ENCODE data around the gene ZBTB16. TPM values are rescaled to one million over a fixed set of nuclear protein-coding genes. Genes with fewer than 3 reads are reported as not detected.

ZBTB16 gene
- total RNA-seq, 1 experiment from 2014 or later: 0.44 TPM

DNA sequence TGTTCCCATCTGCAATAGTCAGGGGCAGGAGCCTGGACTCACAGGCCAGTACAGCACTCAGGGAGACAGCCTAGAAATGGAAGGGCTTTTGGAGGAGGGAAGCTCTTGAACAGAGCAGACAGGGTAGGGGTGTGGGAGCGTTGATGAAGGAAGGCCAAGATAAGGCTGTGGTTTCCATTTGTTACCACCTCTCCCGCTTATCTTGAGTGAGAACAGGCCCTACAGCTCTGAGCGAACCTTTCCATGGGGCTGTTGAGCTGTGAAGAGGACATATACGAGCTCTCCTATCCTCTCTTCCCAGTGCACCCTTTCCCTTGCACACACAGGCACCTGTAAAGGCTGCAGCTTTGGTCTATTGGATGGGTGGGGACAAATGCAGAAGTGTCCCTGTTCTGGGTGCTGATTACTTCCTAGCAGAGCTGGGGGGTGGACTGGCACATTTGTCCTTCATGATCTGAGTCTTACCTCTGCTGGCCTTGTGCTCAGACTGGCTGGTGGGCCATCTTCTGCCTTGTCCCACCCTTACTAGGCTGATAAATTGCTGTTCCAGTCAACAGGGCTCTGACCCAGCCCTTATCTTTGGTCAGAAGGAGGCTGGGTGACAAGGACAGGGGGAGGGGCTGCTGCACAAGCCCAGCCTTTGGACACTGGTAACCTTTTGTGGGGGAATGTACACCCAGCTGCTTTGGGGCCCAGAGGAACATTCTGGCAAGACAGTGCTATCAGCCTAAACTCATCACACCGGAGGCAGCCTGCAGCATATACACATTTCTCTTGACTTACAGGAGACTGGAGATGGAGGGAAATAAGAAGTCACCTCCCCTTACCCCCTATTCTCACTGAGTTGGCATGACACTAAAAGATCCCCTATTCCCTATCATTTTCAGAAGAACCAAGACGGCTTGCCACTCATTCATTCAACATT lies 156.6 kb downstream of the ZBTB16 start:
- Histone ChIP-seq H3K36me3 (ENCODE audit: low read depth) (no peaks in the 10 kb centered on the region), H3K27me3 (ENCODE audit: insufficient read depth, low read depth) (peaks cover 98% of the 10 kb centered on the region), H4K20me1 (ENCODE audit: insufficient read depth) (no peaks in the 10 kb centered on the region), H3K9me3 (ENCODE audit: insufficient read depth, low read depth) (no peaks in the 10 kb centered on the region), H3K27ac (no peak overlapping the region), H3K4me3 (no peak overlapping the region), H2AFZ (no peak overlapping the region), H3K4me2 (no peak overlapping the region), H3K79me2 (ENCODE audit: low read depth) (no peaks in the 10 kb centered on the region), H3F3A (ENCODE audit: insufficient read depth, low read depth) (no peaks in the 10 kb centered on the region), H3K4me1 (replicated peaks; ENCODE audit: insufficient read depth) (no peaks in the 10 kb centered on the region), H3K9me2 (ENCODE audit: insufficient read depth) (no peaks in the 10 kb centered on the region)
- no peak for TF ChIP-seq EZH2 (IDR thresholded peaks at IDR 0.05; ENCODE audit: low read depth)
- TF ChIP-seq, protein P1, sequence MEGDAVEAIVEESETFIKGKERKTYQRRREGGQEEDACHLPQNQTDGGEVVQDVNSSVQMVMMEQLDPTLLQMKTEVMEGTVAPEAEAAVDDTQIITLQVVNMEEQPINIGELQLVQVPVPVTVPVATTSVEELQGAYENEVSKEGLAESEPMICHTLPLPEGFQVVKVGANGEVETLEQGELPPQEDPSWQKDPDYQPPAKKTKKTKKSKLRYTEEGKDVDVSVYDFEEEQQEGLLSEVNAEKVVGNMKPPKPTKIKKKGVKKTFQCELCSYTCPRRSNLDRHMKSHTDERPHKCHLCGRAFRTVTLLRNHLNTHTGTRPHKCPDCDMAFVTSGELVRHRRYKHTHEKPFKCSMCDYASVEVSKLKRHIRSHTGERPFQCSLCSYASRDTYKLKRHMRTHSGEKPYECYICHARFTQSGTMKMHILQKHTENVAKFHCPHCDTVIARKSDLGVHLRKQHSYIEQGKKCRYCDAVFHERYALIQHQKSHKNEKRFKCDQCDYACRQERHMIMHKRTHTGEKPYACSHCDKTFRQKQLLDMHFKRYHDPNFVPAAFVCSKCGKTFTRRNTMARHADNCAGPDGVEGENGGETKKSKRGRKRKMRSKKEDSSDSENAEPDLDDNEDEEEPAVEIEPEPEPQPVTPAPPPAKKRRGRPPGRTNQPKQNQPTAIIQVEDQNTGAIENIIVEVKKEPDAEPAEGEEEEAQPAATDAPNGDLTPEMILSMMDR (conservative IDR thresholded peaks at IDR 0.05): no peak
- intact Hi-C loops (cut with micrococcal nuclease; ENCODE audit: unreplicated experiment): no loop called here
- no peak for DNase-seq
- BruUV-seq (replicated peaks): no TSS peak
- ChIA-PET POLR2A (ENCODE audit: unreplicated experiment) (no interaction called here), CTCF (no interaction called here)

DNA sequence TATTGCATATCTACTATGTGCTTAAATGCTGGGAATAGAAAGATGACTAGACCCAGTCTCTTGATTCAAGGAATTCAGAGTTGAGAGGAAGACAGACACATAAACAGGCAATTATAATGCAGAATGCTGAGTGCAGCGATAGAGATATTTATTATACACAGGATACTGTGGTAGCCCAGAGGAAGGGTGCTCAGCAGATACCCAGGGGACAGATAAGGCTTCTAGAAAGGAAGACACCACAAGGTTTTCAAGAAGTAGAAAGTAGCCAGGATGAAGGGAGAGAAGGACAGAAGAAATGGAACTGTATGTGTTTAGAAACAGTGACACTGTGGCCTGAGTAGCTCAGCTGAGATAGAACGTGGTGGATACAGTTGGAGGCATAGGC lies 157.3 kb downstream of the ZBTB16 start:
- no peak overlapping the region for H2AFZ ChIP-seq
- H3K9me2 ChIP-seq (ENCODE audit: insufficient read depth): no peaks in the 10 kb centered on the region
- no peaks in the 10 kb centered on the region for H3K36me3 ChIP-seq (ENCODE audit: low read depth)
- no TSS peak for BruUV-seq (replicated peaks)
- H3K79me2 ChIP-seq (ENCODE audit: low read depth): no peaks in the 10 kb centered on the region
- CTCF ChIA-PET: no interaction called here
- intact Hi-C loops (cut with micrococcal nuclease; ENCODE audit: unreplicated experiment): no loop called here
- TF ChIP-seq EZH2 (IDR thresholded peaks at IDR 0.05; ENCODE audit: low read depth): no peak
- TF ChIP-seq, protein P1 (conservative IDR thresholded peaks at IDR 0.05): no peak
- POLR2A ChIA-PET (ENCODE audit: unreplicated experiment): no interaction called here
- H3K27me3 ChIP-seq (ENCODE audit: insufficient read depth, low read depth): peaks cover 98% of the 10 kb centered on the region
- no peak overlapping the region for H3K27ac ChIP-seq
- H3K4me2 ChIP-seq: no peak overlapping the region
- no peaks in the 10 kb centered on the region for H3F3A ChIP-seq (ENCODE audit: insufficient read depth, low read depth)
- H3K4me1 ChIP-seq (replicated peaks; ENCODE audit: insufficient read depth): no peaks in the 10 kb centered on the region
- H3K9me3 ChIP-seq (ENCODE audit: insufficient read depth, low read depth): no peaks in the 10 kb centered on the region
- no peak overlapping the region for H3K4me3 ChIP-seq
- no peaks in the 10 kb centered on the region for H4K20me1 ChIP-seq (ENCODE audit: insufficient read depth)
- no peak for DNase-seq

DNA sequence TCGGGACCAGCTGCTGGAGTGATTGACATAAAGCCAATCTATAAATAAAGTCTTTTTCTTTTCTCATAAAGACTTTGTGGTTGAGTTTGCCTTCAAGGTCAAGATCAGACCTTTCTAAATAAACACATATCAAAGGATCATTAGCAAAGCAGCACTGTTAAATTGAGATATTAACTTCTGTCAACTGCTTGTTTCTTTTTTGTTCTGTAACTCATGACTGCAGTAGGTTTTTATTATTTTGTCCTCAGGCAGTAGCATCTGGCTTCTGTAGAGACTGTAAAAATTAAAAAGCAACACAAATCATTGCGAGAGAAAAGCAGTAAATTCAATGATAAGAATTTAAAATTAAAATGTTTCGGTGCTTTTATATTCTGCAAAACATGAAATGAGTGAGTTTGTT lies 159.0 kb downstream of the ZBTB16 start:
- CTCF ChIA-PET: no interaction called here
- Histone ChIP-seq H3F3A (ENCODE audit: insufficient read depth, low read depth) (no peaks in the 10 kb centered on the region), H3K9me2 (ENCODE audit: insufficient read depth) (no peaks in the 10 kb centered on the region), H4K20me1 (ENCODE audit: insufficient read depth) (no peaks in the 10 kb centered on the region), H3K27me3 (ENCODE audit: insufficient read depth, low read depth) (peaks cover 92% of the 10 kb centered on the region), H3K27ac (no peak overlapping the region), H2AFZ (no peak overlapping the region), H3K9me3 (ENCODE audit: insufficient read depth, low read depth) (no peaks in the 10 kb centered on the region), H3K4me3 (no peak overlapping the region), H3K36me3 (ENCODE audit: low read depth) (no peaks in the 10 kb centered on the region), H3K4me2 (no peak overlapping the region), H3K4me1 (replicated peaks; ENCODE audit: insufficient read depth) (no peaks in the 10 kb centered on the region), H3K79me2 (ENCODE audit: low read depth) (no peaks in the 10 kb centered on the region)
- POLR2A ChIA-PET (ENCODE audit: unreplicated experiment): no interaction called here
- no peak for DNase-seq
- no TSS peak for BruUV-seq (replicated peaks)
- no peak for TF ChIP-seq EZH2 (IDR thresholded peaks at IDR 0.05; ENCODE audit: low read depth)
- TF ChIP-seq, protein P1 (conservative IDR thresholded peaks at IDR 0.05): no peak
- intact Hi-C loops (cut with micrococcal nuclease; ENCODE audit: unreplicated experiment): no loop called here
